ENCODE results near the gene GBA2.

DNA sequence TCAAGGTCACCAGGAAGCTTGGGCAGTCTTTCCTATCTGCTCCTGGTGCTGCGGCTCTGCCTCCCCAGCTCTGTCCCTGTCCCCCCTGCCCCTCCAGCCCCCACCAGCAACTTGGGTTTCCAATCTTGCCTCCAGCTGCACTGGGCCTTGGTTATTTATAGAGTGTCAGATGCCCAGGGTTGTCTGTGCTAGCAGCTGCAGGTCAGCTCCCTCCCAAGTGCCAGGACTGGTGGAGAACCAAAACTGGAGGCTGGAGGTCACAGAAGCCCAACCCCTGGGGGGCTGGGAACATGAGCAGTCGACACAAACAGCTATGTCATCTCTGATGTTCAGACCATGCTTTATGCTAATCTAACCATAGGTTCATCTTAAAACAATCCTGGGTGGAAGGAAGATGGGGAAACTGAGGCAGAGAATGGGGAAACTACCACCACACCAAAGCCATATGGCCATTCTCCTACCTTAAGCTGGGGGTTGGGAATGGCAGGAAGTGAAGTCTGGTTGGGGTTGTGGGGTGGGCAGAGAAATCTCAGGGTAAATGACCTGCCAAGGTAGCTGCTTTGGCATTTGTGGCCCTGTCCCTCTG, 61.0 kb downstream of the GBA2 start:
- TF ChIP-seq SUZ12 (IDR thresholded peaks at IDR 0.05; ENCODE audit: extremely low read depth, insufficient read depth, insufficient read length) (no peak), ZNF274 (IDR thresholded peaks at IDR 0.05; ENCODE audit: low read depth, low read length) (no peak), YY1 (IDR thresholded peaks at IDR 0.05; ENCODE audit: insufficient read depth, insufficient read length) (no peak)
